K562 (cell line): Measurements from ENCODE around the gene DSC2. TPM values are rescaled to one million over a fixed set of nuclear protein-coding genes. Genes with fewer than 3 reads are reported as not detected.

Experiments
- ATAC-seq: fragments of 200-7000 bp; cut with Tn5 transposase; 3 replicates; pipeline ENCODE4 v1.9.1; 2020; ENCODE audit warnings: moderate library complexity
- BruUV-seq: library from RNA; stranded (reverse); fragments of 400-500 nt; replicated peaks from 2 replicates; lab custom pipeline; 2021; lab: Mats Ljungman, UMichigan
- CTCF ChIA-PET: fragments of 300-600 bp; formaldehyde crosslinking; extraction: SDS; loops from one replicate; lab custom pipeline; 2021; ENCODE audit warnings: low intra/inter-chr PET ratio; lab: Yijun Ruan, JAX
- POLR2A ChIA-PET: fragments of 300-600, 350-650 bp; sonication (Branson Sonifier 250); formaldehyde crosslinking; extraction: SDS; loops from one replicate; lab custom pipeline; 2021; ENCODE audit warnings: antibody characterized with exemption, inconsistent platforms; lab: Yijun Ruan, JAX
- DNase-seq, 4 experiments: peaks; one replicate each; pipeline versions ENCODE4 v3.0.0 to v3.0.0-alpha.2; 2011 to 2018; ENCODE audit warnings: low spot score in 3 of 4, mixed read lengths in 3 of 4; ENCODE audit errors: extremely low read depth in 1 of 4
- FAIRE-seq: peaks from 2 replicates; lab custom pipeline; 2011; peaks lifted over from hg19 to GRCh38; lab: Jason Lieb, UNC
- H2AFZ ChIP-seq: 2 replicates; pipeline ENCODE4 v1.6.0; 2011; ENCODE audit warnings: low read depth, low read length, control low read depth, inconsistent platforms
- H3K27ac ChIP-seq: fragments of 200-600 bp; 3 replicates; pipeline ENCODE4 v1.8.0; 2011; ENCODE audit warnings: low read depth, mild to moderate bottlenecking, control low read depth, inconsistent platforms, low read length, moderate library complexity, mixed read lengths; ENCODE audit errors: extremely low read depth
- H3K27me3 ChIP-seq, 2 experiments: fragments of 300-600 bp in 1 of 2; 2 replicates in 1 of 2; 3 replicates in 1 of 2; pipeline versions ENCODE4 v1.6.0 to v1.8.0; 2011; ENCODE audit warnings: inconsistent platforms in 2 of 2, low read length in 2 of 2, mild to moderate bottlenecking in 1 of 2, mixed read lengths in 1 of 2, moderate library complexity in 1 of 2; ENCODE audit not compliant: control insufficient read depth in 2 of 2, insufficient read depth in 2 of 2
- H3K36me3 ChIP-seq: fragments of 300-600 bp; 3 replicates; pipeline ENCODE4 v1.8.0; 2011; ENCODE audit warnings: mild to moderate bottlenecking, low read length, inconsistent platforms; ENCODE audit not compliant: control insufficient read depth, insufficient read depth
- H3K4me1 ChIP-seq, 2 experiments: fragments of 200-600 bp in 1 of 2; replicated peaks in 1 of 2; 2 replicates in 1 of 2; 3 replicates in 1 of 2; pipeline versions ENCODE4 v1.5.1 to v1.8.0; 2011; ENCODE audit warnings: inconsistent platforms in 2 of 2, low read length in 2 of 2, mild to moderate bottlenecking in 1 of 2, mixed read lengths in 1 of 2, moderate library complexity in 1 of 2; ENCODE audit not compliant: control insufficient read depth in 2 of 2, insufficient read depth in 2 of 2
- H3K4me2 ChIP-seq: 2 replicates; pipeline ENCODE4 v1.6.1; 2011; ENCODE audit warnings: low read length, control low read depth, inconsistent platforms, mixed read lengths; ENCODE audit not compliant: insufficient read depth
- H3K4me3 ChIP-seq: fragments of 200-600 bp; sonication (generic), shearing (Covaris generic); 2 replicates; pipeline ENCODE4 v1.5.1; 2016; ENCODE audit warnings: control low read depth, inconsistent platforms
- H3K79me2 ChIP-seq: fragments of 200-600 bp; 3 replicates; pipeline ENCODE4 v1.8.0; 2011; ENCODE audit warnings: low read length, inconsistent platforms; ENCODE audit not compliant: control insufficient read depth, insufficient read depth
- H3K9ac ChIP-seq, 2 experiments: 2 replicates each; pipeline versions ENCODE4 v1.6.0 to v1.6.1; 2011; ENCODE audit warnings: low read depth in 2 of 2, low read length in 2 of 2, control low read depth in 1 of 2, inconsistent platforms in 1 of 2, mild to moderate bottlenecking in 1 of 2, mixed read lengths in 1 of 2; ENCODE audit not compliant: insufficient read depth in 1 of 2
- H3K9me1 ChIP-seq: one replicate; pipeline ENCODE4 v1.6.0; 2011; ENCODE audit warnings: inconsistent platforms, mild to moderate bottlenecking, low read length, moderate library complexity; ENCODE audit not compliant: control insufficient read depth, insufficient read depth
- H3K9me3 ChIP-seq: replicated peaks from 2 replicates; pipeline ENCODE4 v1.5.1; 2011; ENCODE audit warnings: low read depth, low read length, inconsistent platforms; ENCODE audit not compliant: control insufficient read depth, insufficient read depth
- H4K20me1 ChIP-seq: replicated peaks from 2 replicates; pipeline ENCODE4 v1.6.1; 2011; ENCODE audit warnings: low read length, inconsistent platforms, mixed read lengths; ENCODE audit not compliant: control insufficient read depth, insufficient read depth
- CBX5 ChIP-seq: IDR thresholded peaks from 2 replicates; pipeline ENCODE4 v1.6.1; 2014; ENCODE audit warnings: low read depth, borderline replicate concordance
- CTBP1 ChIP-seq: fragments of 450-650 bp; IDR thresholded peaks from 2 replicates; pipeline ENCODE4 v1.6.1; 2016; ENCODE audit warnings: borderline replicate concordance
- DLX4 ChIP-seq: fragments of 250-450 bp; sonication (Bioruptor Pico); IDR thresholded peaks from 2 replicates; pipeline ENCODE4 v1.6.1; 2021; ENCODE audit warnings: mild to moderate bottlenecking
- GATA2 ChIP-seq: sonication (generic); formaldehyde crosslinking; IDR thresholded peaks from 2 replicates; pipeline ENCODE4 v1.4.0; 2020; ENCODE audit warnings: mild to moderate bottlenecking, missing genetic modification reagents
- ID3 ChIP-seq, 2 experiments: fragments of 250-450 bp in 1 of 2; fragments of 450-650 bp in 1 of 2; sonication (Bioruptor Pico) in 1 of 2; IDR thresholded peaks; 2 replicates each; pipeline versions ENCODE4 v1.6.1 to v1.8.0; 2016 to 2021; ENCODE audit warnings: mild to moderate bottlenecking in 2 of 2, moderate library complexity in 2 of 2, missing compliant biosample characterization in 1 of 2, missing genetic modification characterization in 1 of 2
- KLF16 ChIP-seq: IDR thresholded peaks from 2 replicates; pipeline ENCODE4 v1.6.1; 2016; ENCODE audit warnings: antibody characterized with exemption
- STAT6 ChIP-seq: sonication (generic); formaldehyde crosslinking; IDR thresholded peaks from 2 replicates; pipeline ENCODE4 v1.8.1; 2023; ENCODE audit warnings: mild to moderate bottlenecking, missing genetic modification reagents
- ZBTB17 ChIP-seq: fragments of 450-650 bp; formaldehyde crosslinking; IDR thresholded peaks from 2 replicates; pipeline ENCODE4 v1.4.0; 2020; ENCODE audit warnings: mild to moderate bottlenecking
- ZBTB33 ChIP-seq: sonication (generic); formaldehyde crosslinking; IDR thresholded peaks from 2 replicates; pipeline ENCODE4 v1.8.1; 2023; ENCODE audit warnings: mild to moderate bottlenecking, missing genetic modification reagents
- ZMIZ1 ChIP-seq, 2 experiments: fragments of 150-350 bp in 1 of 2; IDR thresholded peaks; 2 replicates each; pipeline ENCODE4 v1.6.1; 2012 to 2016; ENCODE audit warnings: low read depth in 2 of 2, low read length in 2 of 2, mild to moderate bottlenecking in 1 of 2, moderate library complexity in 1 of 2
- ZNF311 ChIP-seq: fragments of 250-450 bp; sonication (Bioruptor Pico); IDR thresholded peaks from 2 replicates; pipeline ENCODE4 v1.4.0; 2020; ENCODE audit warnings: mild to moderate bottlenecking, moderate library complexity
- ZNF77 ChIP-seq: fragments of 250-450 bp; sonication (Bioruptor Pico); IDR thresholded peaks from 2 replicates; pipeline ENCODE4 v1.5.0; 2020
- ZSCAN32 ChIP-seq: fragments of 450-650 bp; formaldehyde crosslinking; IDR thresholded peaks from 2 replicates; pipeline ENCODE4 v1.4.0; 2020; ENCODE audit warnings: mild to moderate bottlenecking, moderate library complexity
- WGBS: fragments of 100-300 bp; shearing (Covaris generic); methylation state at CpG from one replicate; pipeline ENCODE4 v1.1.6; 2016; ENCODE audit warnings: low coverage, mixed read lengths; ENCODE audit not compliant: insufficient coverage; ENCODE audit errors: missing lambda C conversion rate; 5-methylcytosine and 5-hydroxymethylcytosine counted together
- in situ Hi-C: fragments of 300-500 bp; cut with MboI; formaldehyde crosslinking; loops from 4 replicates; pipeline ENCODE4 v1.15.0; 2018; ENCODE audit warnings: inconsistent platforms, mixed read lengths
- intact Hi-C: fragments of 100-400 bp; cut with micrococcal nuclease; formaldehyde crosslinking; loops from 2 replicates; pipeline ENCODE4 v1.14.2; 2022
- polyA plus RNA-seq, 8 experiments: library from polyadenylated mRNA; depleted of rRNA in 4 of 8; stranded (reverse) in 5 of 8; unstranded in 3 of 8; fragments of >200 nt; fragmentation: Nextera tagmentation in 2 of 8; fragmentation: Illumina TruSeq in 1 of 8; extraction: Ambion mirVana in 2 of 8; extraction: Trizol in 1 of 8; gene quantifications; 2 replicates each; pipeline versions ENCODE4 v1.2.1 to v1.2.3, GENCODE V29; 2011 to 2014; ENCODE audit warnings: inconsistent platforms in 1 of 8, missing spikeins in 1 of 8
- total RNA-seq, 7 experiments: library from RNA; depleted of rRNA in 6 of 7; stranded (reverse); fragments of >200 nt in 6 of 7; fragmentation: Illumina TruSeq in 2 of 7; extraction: Trizol in 2 of 7; gene quantifications; 2 replicates each; pipeline versions ENCODE4 v1.2.1 to v1.2.3, GENCODE V29; 2011 to 2021; ENCODE audit warnings: low replicate concordance in 1 of 7

DSC2 gene
- total and polyA plus RNA-seq, 9 of the 15 experiments (the other 6 are each of a cell fraction or from before 2014, with no cell fraction given) = 3.8 to 15.3 (median 6.4) TPM

- TF ChIP-seq ZBTB33 (no peak), ID3 (CRISPR knock-in tag; IDR thresholded peaks at IDR 0.05) (no peak), ID3 (tag; IDR thresholded peaks at IDR 0.05) (no peak), ZNF77 (no peak)
Observed at GRCh38 chr18:31056296-31056695, 45.9 kb downstream of the DSC2 start (continued).

- ATAC-seq = no peak
- FAIRE-seq = no peak
- CTCF ChIA-PET = no interaction called here
- TF ChIP-seq GATA2 (CRISPR knock-in tag) = no peak
- TF ChIP-seq KLF16 = no peak
- TF ChIP-seq ZBTB17 (CRISPR knock-in tag) = no peak
- TF ChIP-seq ZMIZ1 (IDR thresholded peaks at IDR 0.05; ENCODE audit: low read depth in 2 of 2, low read length in 2 of 2) = no peak
- no peak for TF ChIP-seq CBX5
- no peak for TF ChIP-seq CTBP1
- TF ChIP-seq ZNF311 = no peak
- TF ChIP-seq STAT6 (CRISPR knock-in tag) = no peak
- no peak for TF ChIP-seq ZSCAN32 (CRISPR knock-in tag)
- no peak for TF ChIP-seq DLX4 (CRISPR knock-in tag)
Observed at GRCh38 chr18:31050635-31051034, 51.6 kb downstream of the DSC2 start.

More at GRCh38 chr18:31050635-31051034, 51.6 kb downstream of the DSC2 start:
- Histone ChIP-seq H3K36me3 (no peaks in the 10 kb centered on the region), H3K79me2 (no peaks in the 10 kb centered on the region), H3K9me3 (no peaks in the 10 kb centered on the region), H4K20me1 (no peaks in the 10 kb centered on the region), H3K9ac (no peak overlapping the region), H3K4me2 (no peak overlapping the region), H3K4me3 (no peak overlapping the region), H2AFZ (no peak overlapping the region), H3K4me1 (0 out of 5 replicates have a peak, but pooled peaks cover 0 to 2% of the 10 kb centered on the region in 2 experiments), H3K27me3 (no peaks in the 10 kb centered on the region), H3K27ac (no peak overlapping the region), H3K9me1 (no peaks in the 10 kb centered on the region)
- 16% methylated on average over 3 of the region's 3 CpGs for WGBS
- intact Hi-C loops (no loop called here), in situ Hi-C loops (no loop called here)
- POLR2A ChIA-PET = no interaction called here
- no TSS peak for BruUV-seq
- DNase-seq = no peak
